NCI-H510A (cell line): ENCODE data around the gene FGF9.

ENCODE experiments used
- DNase-seq: peaks from one replicate; lab custom pipeline; 2025; lab: John Stamatoyannopoulos, UW

The FGF9 gene

GRCh38 chr13:21710163-21710562, 39.3 kb downstream of the FGF9 start:
- no peak for DNase-seq

DNA sequence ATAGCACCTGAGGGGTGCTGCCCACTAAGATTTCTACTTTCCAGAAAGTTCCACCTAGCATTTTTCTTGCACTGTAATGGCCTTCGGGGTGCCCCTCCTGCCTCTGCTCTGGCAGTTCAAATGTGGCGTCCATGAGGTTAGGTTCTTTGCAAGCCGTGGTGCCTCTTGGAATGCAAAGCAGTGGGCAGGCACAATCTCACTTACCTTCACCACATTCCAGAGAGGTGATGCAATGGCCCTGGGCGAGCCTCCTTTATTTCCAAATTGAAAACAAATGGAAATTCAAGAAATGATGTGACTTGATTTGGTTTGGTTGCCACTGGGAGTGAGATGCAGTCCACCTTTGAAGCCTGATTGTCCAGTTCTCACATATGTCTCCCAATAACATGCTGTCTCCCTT, 46.9 kb downstream of the FGF9 start:
- no peak for DNase-seq

DNA sequence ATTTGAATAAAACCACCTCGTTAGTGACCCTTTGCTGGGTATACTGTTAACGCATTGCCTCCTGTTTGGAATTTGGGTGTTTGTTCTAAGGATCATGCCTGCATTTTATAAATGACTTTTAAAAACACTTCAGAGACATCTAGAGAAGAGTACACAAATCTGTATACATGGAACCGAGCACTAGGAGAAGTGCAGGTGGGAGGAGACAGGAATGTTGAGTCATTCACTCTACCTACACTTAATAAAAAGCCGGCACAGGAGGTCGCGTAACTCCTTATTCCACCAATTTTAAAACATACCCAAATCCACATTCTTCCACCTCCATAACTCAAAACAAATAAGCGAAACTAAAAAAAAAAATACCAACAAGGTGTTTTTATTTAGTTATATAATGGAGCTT, 48.6 kb downstream of the FGF9 start:
- DNase-seq: no peak

GRCh38 chr13:21723807-21724505, 53.1 kb downstream of the FGF9 start:
- DNase-seq: no peak

DNA sequence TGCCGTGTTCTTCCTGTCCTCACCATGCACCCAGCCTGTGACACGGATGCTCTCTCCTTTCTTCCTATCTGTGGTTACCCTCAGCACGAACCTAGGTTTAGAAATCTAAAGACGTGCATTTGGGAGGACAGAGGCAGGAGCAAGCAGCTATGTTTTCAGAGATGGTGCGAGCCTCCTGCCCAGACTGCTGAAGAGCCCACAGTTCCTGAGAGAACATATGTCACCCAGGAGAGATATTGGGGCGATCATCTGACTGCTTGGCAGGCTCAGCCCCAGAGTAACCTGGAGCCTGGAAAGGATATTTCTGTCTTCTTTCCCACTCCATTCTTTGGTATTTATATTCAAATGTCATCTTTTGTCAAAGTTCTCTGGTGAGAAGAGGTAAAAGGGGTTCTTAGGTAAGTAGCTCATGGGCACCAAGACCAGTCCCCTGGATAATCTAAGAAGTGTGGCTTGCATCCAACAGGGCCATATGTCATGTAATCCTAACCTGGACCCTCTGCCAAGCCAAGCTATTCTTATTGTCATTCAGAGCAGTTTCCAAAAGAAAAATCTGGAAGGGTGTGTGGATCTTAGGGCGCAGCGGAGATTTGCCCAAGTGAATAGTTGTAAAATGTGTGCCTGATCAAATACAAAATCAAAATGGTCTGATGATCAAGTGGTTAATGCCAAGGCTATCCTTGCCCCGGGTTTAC, 59.5 kb downstream of the FGF9 start:
- DNase-seq: no peak

GRCh38 chr13:21733475-21734263, 62.8 kb downstream of the FGF9 start:
- DNase-seq: no peak

DNA sequence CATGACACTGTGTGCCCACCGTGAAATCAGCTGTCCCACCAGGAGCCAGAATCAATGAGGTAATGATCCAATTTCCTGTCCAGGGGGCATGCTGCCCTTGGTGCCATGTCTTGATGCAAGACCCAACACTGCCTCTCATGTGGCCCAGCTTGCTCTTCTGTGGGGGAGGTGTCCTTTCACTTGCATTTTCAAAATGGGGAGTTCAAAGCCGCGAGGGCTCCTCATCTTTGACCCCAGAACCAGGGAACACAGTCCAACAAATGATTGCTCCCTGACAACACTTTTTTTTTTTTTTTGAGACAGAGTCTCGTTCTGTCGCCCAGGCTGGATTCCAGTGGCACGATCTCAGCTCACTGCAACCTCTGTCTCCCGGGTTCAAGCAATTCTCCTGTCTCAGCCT, 64.1 kb downstream of the FGF9 start:
- DNase-seq: no peak

- DNase-seq: no peak
These were observed 65.0 kb downstream of the FGF9 start for GRCh38 chr13:21735701-21736401.

DNA sequence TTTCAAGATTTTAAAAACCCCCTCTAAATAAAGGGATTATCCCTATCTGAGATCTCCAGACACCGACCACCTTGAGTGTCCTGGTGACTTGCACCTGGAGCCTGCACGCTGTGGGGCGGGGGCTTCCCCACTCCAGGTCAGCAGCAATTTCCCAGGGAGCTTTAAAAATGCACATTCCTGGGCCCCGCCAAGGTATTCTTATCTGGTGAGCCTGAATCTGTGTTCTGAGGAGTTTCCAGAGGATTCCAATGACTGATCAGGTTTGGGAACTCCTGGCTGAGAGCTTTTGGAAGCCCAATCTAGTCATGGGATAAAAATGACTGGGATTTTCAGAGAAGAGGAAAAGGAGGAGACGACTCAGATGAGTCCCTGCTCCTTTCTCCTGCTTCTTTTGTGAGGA, 66.1 kb downstream of the FGF9 start:
- DNase-seq: no peak

DNA sequence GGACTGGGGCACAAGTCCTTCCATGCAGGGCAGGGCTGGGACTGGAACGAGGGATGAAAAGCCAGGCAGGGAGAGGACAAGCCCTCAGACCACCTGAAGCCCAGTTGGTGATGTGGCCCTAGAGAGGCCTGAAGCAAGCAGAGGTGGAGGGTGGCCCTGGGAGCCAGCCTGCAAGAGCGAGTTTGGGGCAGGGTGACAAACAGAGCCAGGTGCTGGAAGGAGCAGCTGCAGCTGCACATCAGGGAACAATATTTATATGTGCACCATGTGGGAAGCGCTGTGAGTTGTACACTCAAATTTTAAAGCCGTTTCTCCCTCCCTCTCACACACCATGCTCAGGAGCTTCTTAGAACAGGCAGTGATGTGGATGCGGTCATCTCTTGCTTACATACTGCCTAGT, 67.8 kb downstream of the FGF9 start:
- DNase-seq: no peak

- DNase-seq: no peak
These were observed 68.9 kb downstream of the FGF9 start for GRCh38 chr13:21739771-21740170.

GRCh38 chr13:21741396-21741979, 70.6 kb downstream of the FGF9 start:
- DNase-seq: no peak

- no peak for DNase-seq
These were observed 71.2 kb downstream of the FGF9 start for GRCh38 chr13:21742096-21742495.

- no peak for DNase-seq
These were observed 73.3 kb downstream of the FGF9 start for GRCh38 chr13:21744149-21744548.

- no peak for DNase-seq
These were observed 74.4 kb downstream of the FGF9 start for GRCh38 chr13:21745307-21745706.

GRCh38 chr13:21747456-21747855, 76.6 kb downstream of the FGF9 start:
- no peak for DNase-seq

DNA sequence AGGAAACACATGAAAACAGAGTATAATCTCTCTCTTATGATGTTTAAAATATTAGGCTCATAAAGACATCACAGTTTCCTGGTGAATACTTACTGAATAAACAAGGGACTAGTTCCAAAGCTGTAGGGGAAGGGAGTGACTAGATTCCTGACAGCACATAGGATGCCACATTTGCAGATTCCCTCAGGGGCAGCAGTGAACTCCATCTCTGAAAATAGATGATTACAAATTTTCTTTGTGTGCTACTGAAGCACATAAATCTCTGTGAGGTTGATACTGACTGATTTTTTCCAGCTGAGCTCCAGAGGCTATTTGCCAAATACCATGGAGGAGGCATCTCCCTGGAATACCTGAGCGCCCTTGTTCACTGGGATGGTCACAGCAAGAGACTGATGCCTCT, 77.3 kb downstream of the FGF9 start:
- DNase-seq: no peak

GRCh38 chr13:21749410-21749809, 78.5 kb downstream of the FGF9 start:
- no peak for DNase-seq

DNA sequence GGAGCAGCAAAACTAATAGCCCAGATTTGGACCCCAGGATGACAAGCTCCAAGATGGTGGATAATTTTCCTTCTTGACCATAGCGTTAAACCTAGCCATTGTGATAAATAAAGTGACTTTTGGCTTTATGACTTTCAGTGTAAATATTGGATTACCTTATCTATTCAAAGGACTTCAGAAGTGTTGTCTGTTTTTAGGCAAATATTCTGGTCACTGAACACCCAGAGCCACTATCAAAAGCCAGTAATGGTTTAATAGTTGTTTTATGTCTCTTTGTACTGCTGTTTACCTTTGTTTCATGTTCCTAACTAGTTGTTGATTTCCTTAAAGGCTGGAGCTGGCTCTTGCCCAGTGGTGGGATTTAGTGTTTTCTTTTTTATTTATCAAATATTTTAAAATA, 81.6 kb downstream of the FGF9 start:
- DNase-seq: no peak

DNA sequence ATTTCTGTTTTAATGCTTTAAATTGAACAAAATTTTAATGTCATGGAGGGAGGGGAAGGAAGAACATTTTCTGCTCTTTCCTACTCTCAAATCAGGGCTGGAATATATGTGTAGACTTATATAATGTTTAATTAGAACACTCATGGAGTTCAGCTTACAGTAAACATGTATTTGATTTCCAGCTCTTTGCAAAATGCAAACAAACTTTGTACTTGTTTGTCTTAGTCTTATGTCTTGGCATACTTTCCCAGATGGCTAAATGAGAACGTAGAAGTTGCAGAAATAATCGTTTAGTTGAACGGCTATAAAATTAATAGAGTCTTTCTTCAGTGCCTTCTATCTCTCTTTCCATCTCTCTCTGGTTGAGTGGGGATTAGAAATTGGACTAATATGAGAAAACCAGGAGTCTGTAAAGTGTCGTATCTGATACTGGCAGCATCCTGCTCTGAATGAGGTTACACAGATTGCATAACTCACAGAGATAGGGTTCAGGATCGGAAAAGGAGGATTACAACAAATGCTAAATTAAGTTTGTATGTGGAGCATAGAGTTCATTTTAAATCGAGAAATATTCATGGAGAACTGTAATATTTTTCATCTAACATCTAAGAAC, 82.3 kb downstream of the FGF9 start:
- DNase-seq: no peak
